Measurements from ENCODE around the gene RAB24. TPM values are rescaled to one million over a fixed set of nuclear protein-coding genes. Genes with fewer than 3 reads are reported as not detected.

The RAB24 gene
- total RNA-seq, 2 donors from 2014 or later: 79.1 to 92.0 TPM

- Histone ChIP-seq H3K27ac (no peak overlapping the region), H3K36me3 (replicated peaks in 1 of 2; ENCODE audit: insufficient read depth in 1 of 2, low read depth in 2 of 2) (peaks cover 17 to 39% of the 10 kb centered on the region in 2 donors), H3K27me3 (no peaks in the 10 kb centered on the region), H3K9me3 (no peaks in the 10 kb centered on the region), H3K4me3 (no peak overlapping the region), H3K4me1 (peaks cover 5% of the 10 kb centered on the region)
- no peak for ATAC-seq
- intact Hi-C loops (cut with DNase I): no loop called here
- 81 to 89% methylated on average over 18 to 27 of the region's 36 CpGs for WGBS, 2 donors
- DNase-seq: no peak
- TF ChIP-seq CTCF (IDR thresholded peaks at IDR 0.05) (no peak), POLR2A (IDR thresholded peaks at IDR 0.05) (no peak)
Measured at GRCh38 chr5:177336603-177337494, 33.3 kb upstream of the RAB24 start.

GRCh38 chr5:177336112-177336511 is 32.6 kb upstream of the RAB24 start:
- Histone ChIP-seq H3K4me1 (peaks cover 5% of the 10 kb centered on the region), H3K27ac (no peak overlapping the region), H3K9me3 (no peaks in the 10 kb centered on the region), H3K4me3 (no peak overlapping the region), H3K27me3 (no peaks in the 10 kb centered on the region), H3K36me3 (replicated peaks in 1 of 2; ENCODE audit: insufficient read depth in 1 of 2, low read depth in 2 of 2) (peaks cover 17 to 39% of the 10 kb centered on the region in 2 donors)
- 58 to 72% methylated on average over 12 of the region's 12 CpGs for WGBS, 2 donors
- DNase-seq (peak in 2 of 4 donors; percentile 32 to 37), ATAC-seq (no peak)
- intact Hi-C loops (cut with DNase I): no loop called here
- no peak for TF ChIP-seq POLR2A (IDR thresholded peaks at IDR 0.05)
- peak in 4 of 7 experiments; percentile 26 to 48 (median 38) for TF ChIP-seq CTCF (IDR thresholded peaks at IDR 0.05)

- WGBS, 2 donors: 75 to 89% methylated on average over 5 to 7 of the region's 7 CpGs
- TF ChIP-seq POLR2A (IDR thresholded peaks at IDR 0.05): no peak
- intact Hi-C loops (cut with DNase I): no loop called here
- Histone ChIP-seq H3K36me3 (replicated peaks in 1 of 2; ENCODE audit: insufficient read depth in 1 of 2, low read depth in 2 of 2) (peaks cover 17 to 39% of the 10 kb centered on the region in 2 donors), H3K9me3 (no peaks in the 10 kb centered on the region), H3K27ac (no peak overlapping the region), H3K4me3 (no peak overlapping the region), H3K4me1 (peaks cover 5% of the 10 kb centered on the region), H3K27me3 (no peaks in the 10 kb centered on the region)
- no peak for ATAC-seq
- DNase-seq: no peak
Measured at GRCh38 chr5:177335701-177336065, 32.2 kb upstream of the RAB24 start.

- ATAC-seq: no peak
Measured at GRCh38 chr5:177334781-177335700, 31.5 kb upstream of the RAB24 start.

More at GRCh38 chr5:177334781-177335700, 31.5 kb upstream of the RAB24 start:
- intact Hi-C loops (cut with DNase I): no loop called here
- 87 to 90% methylated on average over 12 to 21 of the region's 21 CpGs for WGBS, 2 donors
- TF ChIP-seq POLR2A (IDR thresholded peaks at IDR 0.05): no peak
- TF ChIP-seq CTCF (IDR thresholded peaks at IDR 0.05): no peak
- Histone ChIP-seq H3K27ac (no peak overlapping the region), H3K27me3 (no peaks in the 10 kb centered on the region), H3K9me3 (no peaks in the 10 kb centered on the region), H3K4me3 (no peak overlapping the region), H3K4me1 (peaks cover 11% of the 10 kb centered on the region), H3K36me3 (replicated peaks in 1 of 2; ENCODE audit: insufficient read depth in 1 of 2, low read depth in 2 of 2) (peaks cover 17 to 39% of the 10 kb centered on the region in 2 donors)
- DNase-seq: no peak
